Immature natural killer cell (primary cell): Measurements from ENCODE around the gene RASL10B. TPM values are rescaled to one million over a fixed set of nuclear protein-coding genes. Genes with fewer than 3 reads are reported as not detected.

ENCODE experiments used
- DNase-seq, 3 donors: peaks; one replicate each; pipeline ENCODE4 v3.0.0; 2022; ENCODE audit warnings: mixed read lengths in 1 of 3
- H3K27ac Mint-ChIP-seq, 6 donors: one replicate each; pipeline ENCODE4 v1.8.0; 2020; ENCODE audit warnings: mixed read lengths in 6 of 6, mild to moderate bottlenecking in 5 of 6, inconsistent platforms in 4 of 6, moderate library complexity in 3 of 6
- H3K27me3 Mint-ChIP-seq, 3 donors: one replicate each; pipeline ENCODE4 v1.8.0; 2020 to 2021; ENCODE audit warnings: low read depth in 3 of 3, mild to moderate bottlenecking in 3 of 3, mixed read lengths in 3 of 3, moderate library complexity in 3 of 3, inconsistent platforms in 1 of 3
- H3K36me3 Mint-ChIP-seq, 3 donors: one replicate each; pipeline ENCODE4 v1.8.0; 2020; ENCODE audit warnings: mixed read lengths in 3 of 3, inconsistent platforms in 2 of 3, mild to moderate bottlenecking in 2 of 3
- H3K4me1 Mint-ChIP-seq, 2 donors: one replicate each; pipeline ENCODE4 v1.8.0; 2020; ENCODE audit warnings: inconsistent platforms in 2 of 2, mild to moderate bottlenecking in 2 of 2, mixed read lengths in 2 of 2, moderate library complexity in 1 of 2
- H3K4me3 Mint-ChIP-seq, 5 donors: one replicate each; pipeline ENCODE4 v1.8.0; 2020; ENCODE audit warnings: mild to moderate bottlenecking in 5 of 5, mixed read lengths in 5 of 5, inconsistent platforms in 3 of 5, moderate library complexity in 3 of 5
- H3K9me3 Mint-ChIP-seq, 6 donors: one replicate each; pipeline ENCODE4 v1.8.0; 2020; ENCODE audit warnings: mild to moderate bottlenecking in 6 of 6, mixed read lengths in 6 of 6, inconsistent platforms in 4 of 6, moderate library complexity in 3 of 6
- polyA plus RNA-seq, 3 donors: library from polyadenylated mRNA; unstranded; fragments of 300-500 nt; fragmentation: Illumina TruSeq; gene quantifications; one replicate each; pipeline ENCODE4 v1.2.3, GENCODE V29; 2021

The RASL10B gene
- polyA plus RNA-seq, 3 donors from 2014 or later, result not detected

DNA sequence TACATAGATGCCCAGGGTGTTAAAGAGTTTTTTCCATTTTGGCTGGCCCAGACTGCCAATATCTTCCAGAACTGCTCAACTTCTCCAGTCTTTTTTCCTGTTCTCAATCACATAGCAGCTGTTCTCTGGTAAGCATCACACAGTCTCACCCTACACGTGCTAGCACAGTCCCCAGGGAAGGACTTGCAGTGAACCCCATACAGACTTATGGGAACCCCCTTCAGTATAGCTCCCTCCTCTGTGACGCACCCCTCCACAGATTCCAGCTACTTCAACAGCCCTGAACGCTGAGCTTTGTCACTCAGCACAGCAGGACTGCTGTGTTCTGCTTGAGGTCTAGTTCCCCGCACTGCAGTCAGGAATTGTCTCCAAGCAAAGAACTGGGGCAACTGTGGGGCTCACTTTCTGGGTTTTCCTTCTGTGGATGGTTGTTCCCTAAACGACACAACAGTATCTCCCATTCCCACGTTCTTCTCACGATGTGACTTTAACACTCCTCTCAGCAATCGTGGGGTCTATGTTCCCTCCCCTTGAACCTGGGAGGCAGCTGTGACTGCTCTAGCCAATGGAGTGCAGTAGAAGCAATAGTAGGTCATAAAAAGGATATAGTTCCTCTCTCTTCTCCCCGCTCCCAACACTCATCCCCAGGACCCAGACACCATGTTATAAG is 60.4 kb downstream of the RASL10B start:
- DNase-seq, result no peak
- no peak overlapping the region for H3K4me3 Mint-ChIP-seq
- no peaks in the 10 kb centered on the region for H3K36me3 Mint-ChIP-seq
- peaks cover 11 to 14% of the 10 kb centered on the region in 2 donors for H3K4me1 Mint-ChIP-seq
- H3K9me3 Mint-ChIP-seq, result no peaks in the 10 kb centered on the region
- H3K27ac Mint-ChIP-seq, result no peak overlapping the region
- H3K27me3 Mint-ChIP-seq, result peaks cover 11 to 23% (median 14%) of the 10 kb centered on the region in 3 donors

Other genes starting within 250 kb of the RASL10B start
- gene SLFN12L, start 194.0 kb upstream of the RASL10B start, polyA plus RNA-seq, result 10 to 100 TPM; 14.8 to 28.8 (median 27.4) TPM
- gene SLFN14, start 170.8 kb upstream of the RASL10B start, polyA plus RNA-seq, result under 1 TPM in 2 of 3 donors, not detected in 1; 0.10 to 0.50 TPM
- gene PEX12, start 153.1 kb upstream of the RASL10B start, polyA plus RNA-seq, result 1 to 10 TPM in 2 of 3 donors, not detected in 1; 1.7 to 2.0 TPM
- 10 to 100 TPM; 43.7 to 79.9 (median 51.4) TPM for gene AP2B1, start 144.3 kb upstream of the RASL10B start, polyA plus RNA-seq
- not detected for gene GAS2L2, start 21.6 kb downstream of the RASL10B start, polyA plus RNA-seq
- under 1 TPM in 2 of 3 donors, not detected in 1; 0.28 to 0.34 TPM for gene C17orf50, start 29.2 kb downstream of the RASL10B start, polyA plus RNA-seq
- gene MMP28, start 64.0 kb downstream of the RASL10B start, polyA plus RNA-seq, result not detected
- 10 to 100 TPM in 2 of 3 donors, 1 to 10 TPM in 1; 9.4 to 35.5 (median 10.3) TPM for gene TAF15, start 77.8 kb downstream of the RASL10B start, polyA plus RNA-seq
- gene HEATR9, start 137.3 kb downstream of the RASL10B start, polyA plus RNA-seq, result under 1 TPM in 2 of 3 donors, not detected in 1; 0.11 to 0.19 TPM
- gene CCL5, start 148.7 kb downstream of the RASL10B start, polyA plus RNA-seq, result 1,000 to 10,000 TPM; 1,095 to 2,255 (median 1,960) TPM
- 1 to 10 TPM in 1 of 3 donors, under 1 TPM in 1, not detected in 1; 0.82 to 1.7 TPM for gene RDM1, start 199.1 kb downstream of the RASL10B start, polyA plus RNA-seq
- gene LYZL6, start 212.1 kb downstream of the RASL10B start, polyA plus RNA-seq, result not detected
- gene CCL16, start 249.9 kb downstream of the RASL10B start, polyA plus RNA-seq, result not detected